ENCODE results near the gene ENGASE.

GRCh38 chr17:79094261-79094660 lies 19.6 kb downstream of the ENGASE start:
- TF ChIP-seq POLR2A (IDR thresholded peaks at IDR 0.05): no peak
- no peak for TF ChIP-seq CTCF (IDR thresholded peaks at IDR 0.05)

Data from body of pancreas (tissue), 4 donors.